LNCaP clone FGC (cell line): Measurements from ENCODE around the gene AQP9.

ENCODE experiments used
- DNase-seq: peaks from one replicate; pipeline ENCODE4 v3.0.0-alpha.2; 2011; ENCODE audit warnings: low read depth
- H3K4me3 ChIP-seq: 2 replicates; pipeline ENCODE4 v1.5.1; 2011; ENCODE audit warnings: mild to moderate bottlenecking, low read depth, low read length, control low read depth
- TF ChIP-seq, protein P1 (sequence below): IDR thresholded peaks from 2 replicates; pipeline ENCODE4 v1.5.1; 2012; ENCODE audit warnings: mild to moderate bottlenecking; ENCODE audit not compliant: control insufficient read depth, insufficient read depth; ENCODE audit errors: extremely low read depth

AQP9 gene

DNA sequence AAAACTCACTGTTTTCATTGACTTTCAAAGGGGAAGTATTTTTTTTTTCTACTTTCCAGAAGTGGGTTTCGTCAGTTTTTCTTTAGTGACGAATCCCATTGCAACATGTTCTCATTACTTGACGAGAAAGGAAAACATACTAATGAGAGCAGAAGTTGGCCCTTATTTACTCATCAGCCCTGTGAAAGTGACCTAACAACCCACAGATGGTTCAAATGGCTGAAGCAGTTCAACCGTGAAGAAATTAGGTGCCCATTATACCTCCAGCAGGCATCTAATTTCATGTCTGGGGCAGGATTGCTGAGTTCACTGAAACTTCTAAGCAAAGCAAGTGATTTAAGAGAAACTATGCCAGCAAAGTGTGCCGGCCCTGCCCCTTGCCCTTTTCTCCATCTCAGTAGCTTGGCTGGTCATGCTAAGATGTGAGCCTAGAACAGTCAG is 9.0 kb downstream of the AQP9 start:
- no peak for DNase-seq
- TF ChIP-seq, protein P1, sequence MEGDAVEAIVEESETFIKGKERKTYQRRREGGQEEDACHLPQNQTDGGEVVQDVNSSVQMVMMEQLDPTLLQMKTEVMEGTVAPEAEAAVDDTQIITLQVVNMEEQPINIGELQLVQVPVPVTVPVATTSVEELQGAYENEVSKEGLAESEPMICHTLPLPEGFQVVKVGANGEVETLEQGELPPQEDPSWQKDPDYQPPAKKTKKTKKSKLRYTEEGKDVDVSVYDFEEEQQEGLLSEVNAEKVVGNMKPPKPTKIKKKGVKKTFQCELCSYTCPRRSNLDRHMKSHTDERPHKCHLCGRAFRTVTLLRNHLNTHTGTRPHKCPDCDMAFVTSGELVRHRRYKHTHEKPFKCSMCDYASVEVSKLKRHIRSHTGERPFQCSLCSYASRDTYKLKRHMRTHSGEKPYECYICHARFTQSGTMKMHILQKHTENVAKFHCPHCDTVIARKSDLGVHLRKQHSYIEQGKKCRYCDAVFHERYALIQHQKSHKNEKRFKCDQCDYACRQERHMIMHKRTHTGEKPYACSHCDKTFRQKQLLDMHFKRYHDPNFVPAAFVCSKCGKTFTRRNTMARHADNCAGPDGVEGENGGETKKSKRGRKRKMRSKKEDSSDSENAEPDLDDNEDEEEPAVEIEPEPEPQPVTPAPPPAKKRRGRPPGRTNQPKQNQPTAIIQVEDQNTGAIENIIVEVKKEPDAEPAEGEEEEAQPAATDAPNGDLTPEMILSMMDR = no peak
- H3K4me3 ChIP-seq = no peak overlapping the region

DNA sequence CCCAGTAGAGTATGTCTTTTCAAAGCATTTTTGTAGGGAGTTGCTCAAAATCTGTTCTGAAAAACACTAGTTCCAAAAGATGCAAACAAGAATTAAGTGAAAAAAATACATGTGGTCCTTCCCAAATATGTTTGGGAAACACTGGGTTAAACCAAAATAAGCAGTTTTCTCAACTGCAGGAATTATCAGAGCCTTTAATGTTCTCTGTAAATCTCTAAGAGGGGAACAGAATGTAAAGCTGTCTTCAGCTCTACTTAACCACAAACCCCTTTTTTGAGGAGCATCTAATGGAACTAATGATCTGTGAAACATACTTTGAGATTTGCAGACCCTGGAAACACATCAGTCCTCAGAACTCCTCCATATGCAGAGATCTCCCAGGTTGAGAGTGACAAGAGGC is 9.9 kb downstream of the AQP9 start:
- no peak for DNase-seq
- TF ChIP-seq, protein P1 = no peak
- no peak overlapping the region for H3K4me3 ChIP-seq

DNA sequence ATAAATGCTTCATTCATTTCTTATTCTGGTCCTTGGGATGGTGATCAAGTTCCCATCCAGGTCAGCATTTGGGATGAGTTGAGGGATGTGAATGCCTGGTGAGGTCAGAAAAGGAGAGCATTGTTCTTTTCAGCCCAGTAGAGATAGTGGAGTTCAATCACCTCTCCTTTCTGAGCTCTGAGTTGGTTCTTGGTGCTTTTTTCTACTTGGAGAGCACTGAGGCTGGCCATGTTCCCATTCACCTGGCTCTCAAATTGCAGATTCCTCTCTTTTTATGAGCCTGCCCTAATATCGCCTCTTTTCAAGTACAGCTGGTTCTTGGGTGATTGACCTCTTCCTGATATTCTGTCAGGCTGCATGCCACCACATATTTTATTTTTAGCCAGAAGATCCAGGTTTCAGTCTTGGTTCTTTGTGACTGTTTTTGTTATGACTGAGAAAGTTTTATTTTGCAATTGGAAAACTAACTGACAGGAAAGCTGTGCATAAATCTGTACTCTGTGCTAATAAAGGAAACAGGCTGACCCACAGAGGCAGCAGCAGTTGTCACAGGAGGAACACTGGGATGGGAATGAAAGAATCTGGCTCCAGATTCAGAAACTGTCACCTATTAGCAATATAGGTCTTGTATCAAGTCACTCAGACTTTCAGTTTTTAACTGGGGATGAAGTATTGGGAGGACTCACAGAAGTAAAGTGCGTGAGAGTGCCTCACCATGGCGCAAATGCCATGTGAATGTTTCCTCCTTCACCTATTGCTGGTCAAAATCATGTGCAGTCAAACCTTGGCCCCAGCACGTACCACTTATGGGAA is 10.7 kb downstream of the AQP9 start:
- TF ChIP-seq, protein P1 = no peak
- DNase-seq = no peak
- H3K4me3 ChIP-seq = no peak overlapping the region

DNA sequence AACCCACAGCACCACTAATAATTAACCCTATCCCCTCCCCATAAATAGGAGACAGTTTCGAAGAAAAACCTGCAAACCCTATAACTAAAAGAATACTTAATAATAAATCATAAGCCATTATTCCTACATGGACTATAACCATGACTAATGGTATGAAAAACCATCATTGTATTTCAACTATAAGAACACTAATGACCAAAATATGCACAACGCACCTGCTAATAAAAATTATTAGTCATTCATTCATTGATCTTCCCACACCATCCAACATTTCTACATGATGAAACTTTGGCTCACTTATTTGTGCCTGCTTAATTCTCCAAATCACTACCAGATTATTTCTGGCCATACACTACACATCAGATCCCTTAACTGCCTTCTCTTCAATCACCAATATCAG is 16.6 kb downstream of the AQP9 start:
- DNase-seq = no peak
- TF ChIP-seq, protein P1 = no peak
- H3K4me3 ChIP-seq = no peak overlapping the region

DNA sequence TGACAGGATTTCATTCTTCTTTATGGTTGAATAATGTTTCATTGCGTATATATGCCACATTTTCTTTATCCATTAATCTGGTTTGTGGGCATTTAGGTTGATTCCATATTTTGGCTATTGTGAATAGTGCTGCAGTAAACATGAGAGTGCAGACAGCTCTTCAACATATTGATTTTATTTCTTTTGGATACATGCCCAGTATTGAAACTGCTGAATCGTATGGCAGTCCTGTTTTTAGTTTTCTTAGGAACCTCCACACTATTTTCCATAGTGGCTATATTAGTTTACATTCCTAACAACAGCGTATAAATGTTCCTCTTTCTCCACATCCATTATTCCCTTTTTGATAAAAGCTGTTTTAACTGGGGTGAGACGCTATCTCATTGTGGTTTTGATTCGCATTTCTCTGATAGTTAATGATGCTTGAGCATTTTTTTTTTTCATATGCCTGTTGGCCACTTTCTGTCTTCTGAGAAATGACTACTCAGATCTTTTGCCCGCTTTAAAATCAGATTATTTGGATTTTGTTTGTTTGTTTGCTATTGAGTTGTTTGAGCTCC is 21.7 kb downstream of the AQP9 start:
- TF ChIP-seq, protein P1 = no peak
- no peak for DNase-seq
- no peak overlapping the region for H3K4me3 ChIP-seq

DNA sequence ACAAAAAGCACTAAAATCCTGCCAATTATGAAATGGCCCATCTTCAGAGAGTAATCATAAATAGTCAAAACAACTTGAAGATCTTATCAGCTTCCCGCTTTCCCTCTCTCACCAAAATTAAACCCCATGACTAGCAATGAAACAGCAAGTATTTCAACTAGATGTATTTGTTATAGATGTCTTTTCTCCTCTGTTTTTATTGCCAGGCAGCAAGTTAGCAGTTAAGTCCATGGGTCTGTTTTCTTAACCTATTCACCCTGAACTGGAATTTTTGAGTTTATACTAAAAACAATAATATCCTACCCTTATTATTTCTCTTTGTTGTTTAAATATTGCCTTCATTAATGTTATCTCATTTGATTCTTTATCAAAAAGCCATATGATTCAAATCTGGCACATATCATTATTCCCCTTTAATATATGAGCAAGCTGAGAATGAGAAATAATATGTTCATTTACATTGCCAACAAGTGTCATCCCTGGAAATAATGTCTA is 23.3 kb downstream of the AQP9 start:
- H3K4me3 ChIP-seq = no peak overlapping the region
- DNase-seq = no peak
- TF ChIP-seq, protein P1 = no peak
